GM23338 (cell line): ENCODE measurements around the gene PIK3C2B. TPM values are rescaled to one million over a fixed set of nuclear protein-coding genes. Genes with fewer than 3 reads are reported as not detected.

Experiments
- ATAC-seq: fragments of 200-7000 bp; cut with Tn5 transposase; 3 replicates; pipeline ENCODE4 v1.9.1; 2020
- DNase-seq: peaks from one replicate; pipeline ENCODE4 v3.0.0-alpha.2; 2015; ENCODE audit warnings: low spot score
- H2AFZ ChIP-seq: fragments of 200-600 bp; sonication (generic); 2 replicates; pipeline ENCODE4 v1.8.0; 2016; ENCODE audit warnings: antibody characterized with exemption, mild to moderate bottlenecking, moderate library complexity
- H3F3A ChIP-seq: fragments of 200-600 bp; sonication (generic); replicated peaks from 2 replicates; pipeline ENCODE4 v1.8.0; 2017; ENCODE audit warnings: antibody characterized with exemption, mixed run types, low read depth
- H3K27ac ChIP-seq: fragments of 200-600 bp; sonication (generic); 2 replicates; pipeline ENCODE4 v1.6.1; 2016; ENCODE audit warnings: low read depth
- H3K27me3 ChIP-seq: fragments of 200-600 bp; sonication (generic); 2 replicates; pipeline ENCODE4 v1.8.0; 2016; ENCODE audit warnings: mild to moderate bottlenecking, mixed run types, moderate library complexity; ENCODE audit not compliant: insufficient read depth
- H3K36me3 ChIP-seq: fragments of 200-600 bp; sonication (generic); 2 replicates; pipeline ENCODE4 v1.8.0; 2016; ENCODE audit warnings: mild to moderate bottlenecking; ENCODE audit not compliant: insufficient read depth
- H3K4me1 ChIP-seq: fragments of 200-600 bp; sonication (generic); 2 replicates; pipeline ENCODE4 v1.8.0; 2016; ENCODE audit warnings: mild to moderate bottlenecking, moderate library complexity; ENCODE audit not compliant: insufficient read depth
- H3K4me2 ChIP-seq: fragments of 200-600 bp; sonication (generic); 2 replicates; pipeline ENCODE4 v1.7.1; 2017; ENCODE audit warnings: mixed run types
- H3K4me3 ChIP-seq: fragments of 200-600 bp; sonication (generic); 2 replicates; pipeline ENCODE4 v1.6.1; 2016; ENCODE audit warnings: mixed run types
- H3K79me2 ChIP-seq: fragments of 200-600 bp; sonication (generic); replicated peaks from 2 replicates; pipeline ENCODE4 v1.8.0; 2017; ENCODE audit warnings: mild to moderate bottlenecking; ENCODE audit not compliant: insufficient read depth
- H3K9me2 ChIP-seq: fragments of 200-600 bp; sonication (generic); 2 replicates; pipeline ENCODE4 v1.8.0; 2017; ENCODE audit not compliant: insufficient read depth
- H4K20me1 ChIP-seq: fragments of 200-600 bp; sonication (generic); replicated peaks from 2 replicates; pipeline ENCODE4 v1.8.0; 2017; ENCODE audit warnings: mild to moderate bottlenecking; ENCODE audit not compliant: insufficient read depth
- H3K27ac Mint-ChIP-seq: 2 replicates; pipeline ENCODE4 v1.8.0; 2020; ENCODE audit warnings: inconsistent platforms, mild to moderate bottlenecking, moderate library complexity, mixed read lengths
- H3K27me3 Mint-ChIP-seq: 3 replicates; pipeline ENCODE4 v1.8.0; 2022; ENCODE audit warnings: low read depth, mild to moderate bottlenecking, moderate library complexity, mixed read lengths, inconsistent platforms; ENCODE audit not compliant: insufficient read depth, poor library complexity
- H3K36me3 Mint-ChIP-seq: 3 replicates; pipeline ENCODE4 v1.8.0; 2021; ENCODE audit warnings: low read depth, mild to moderate bottlenecking, inconsistent platforms, moderate library complexity, mixed read lengths
- H3K4me1 Mint-ChIP-seq: 3 replicates; pipeline ENCODE4 v1.8.0; 2020; ENCODE audit warnings: mild to moderate bottlenecking, inconsistent platforms, mixed read lengths
- H3K4me3 Mint-ChIP-seq: 3 replicates; pipeline ENCODE4 v1.8.0; 2021; ENCODE audit warnings: moderate library complexity, mild to moderate bottlenecking, inconsistent platforms, mixed read lengths
- H3K9me3 Mint-ChIP-seq: 3 replicates; pipeline ENCODE4 v1.8.0; 2020; ENCODE audit warnings: moderate library complexity, mild to moderate bottlenecking, inconsistent platforms, mixed read lengths
- CREB1 ChIP-seq: fragments of 250-450 bp; sonication (Bioruptor Pico); IDR thresholded peaks from 2 replicates; pipeline ENCODE4 v1.5.0; 2020; ENCODE audit warnings: low read depth, mild to moderate bottlenecking, moderate library complexity
- EZH2 ChIP-seq: fragments of 200-600 bp; sonication (generic); IDR thresholded peaks from one replicate; pipeline ENCODE4 v1.8.0; 2017; ENCODE audit warnings: antibody characterized with exemption, mild to moderate bottlenecking, low read depth; ENCODE audit not compliant: unreplicated experiment
- EZH2phosphoT487 ChIP-seq: fragments of 200-600 bp; sonication (generic); IDR thresholded peaks from one replicate; pipeline ENCODE4 v1.8.1; 2018; ENCODE audit warnings: antibody characterized with exemption; ENCODE audit not compliant: unreplicated experiment
- JUNB ChIP-seq: IDR thresholded peaks from one replicate; pipeline ENCODE4 v1.6.1; 2016; ENCODE audit warnings: antibody characterized with exemption; ENCODE audit not compliant: unreplicated experiment
- NANOG ChIP-seq: IDR thresholded peaks from 2 replicates; pipeline ENCODE4 v1.6.1; 2016; ENCODE audit warnings: antibody characterized with exemption, borderline replicate concordance
- POLR2AphosphoS5 ChIP-seq: IDR thresholded peaks from 2 replicates; pipeline ENCODE4 v1.6.1; 2016; ENCODE audit warnings: antibody characterized with exemption, low read depth
- STAT1 ChIP-seq: IDR thresholded peaks from one replicate; pipeline ENCODE4 v1.6.1; 2016; ENCODE audit warnings: antibody characterized with exemption; ENCODE audit not compliant: unreplicated experiment
- ZNF114 ChIP-seq: fragments of 250-450 bp; sonication (Bioruptor Pico); IDR thresholded peaks from 2 replicates; pipeline ENCODE4 v1.5.0; 2020; ENCODE audit warnings: mild to moderate bottlenecking, moderate library complexity
- ZNF331 ChIP-seq: fragments of 250-450 bp; sonication (Bioruptor Pico); IDR thresholded peaks from 2 replicates; pipeline ENCODE4 v1.5.0; 2020; ENCODE audit warnings: low read depth, mild to moderate bottlenecking, moderate library complexity
- polyA plus RNA-seq: library from polyadenylated mRNA; unstranded; fragments of >200 nt; fragmentation: Nextera tagmentation; extraction: Ambion mirVana; gene quantifications from 2 replicates; pipeline ENCODE4 v1.2.1, GENCODE V29; 2016
- total RNA-seq: library from RNA; depleted of rRNA; stranded (reverse); fragments of >200 nt; shearing (Covaris generic); gene quantifications from 2 replicates; pipeline ENCODE4 v1.2.3, GENCODE V29; 2014
- TF ChIP-seq, protein P1 (sequence below): fragments of 250-450 bp; sonication (Bioruptor Pico); IDR thresholded peaks from 2 replicates; pipeline ENCODE4 v1.5.0; 2020; ENCODE audit warnings: mild to moderate bottlenecking, moderate library complexity
- TF ChIP-seq, protein P2 (sequence below): IDR thresholded peaks from 2 replicates; pipeline ENCODE4 v1.6.1; 2016; ENCODE audit warnings: antibody characterized with exemption
- TF ChIP-seq, protein P3 (sequence below), 2 experiments: fragments of 200-600 bp in 1 of 2; sonication (generic) in 1 of 2; conservative IDR thresholded peaks; 2 replicates each; pipeline versions ENCODE4 v1.5.1 to v1.6.1; 2016 to 2017; ENCODE audit warnings: antibody characterized with exemption in 2 of 2, low read depth in 2 of 2, mild to moderate bottlenecking in 2 of 2, moderate library complexity in 1 of 2
- TF ChIP-seq, protein P4 (sequence below): IDR thresholded peaks from one replicate; pipeline ENCODE4 v1.6.1; 2018; ENCODE audit warnings: antibody characterized with exemption; ENCODE audit not compliant: unreplicated experiment

The PIK3C2B gene
- total and polyA plus RNA-seq, 2 experiments from 2014 or later, result 4.8 to 19.0 TPM

DNA sequence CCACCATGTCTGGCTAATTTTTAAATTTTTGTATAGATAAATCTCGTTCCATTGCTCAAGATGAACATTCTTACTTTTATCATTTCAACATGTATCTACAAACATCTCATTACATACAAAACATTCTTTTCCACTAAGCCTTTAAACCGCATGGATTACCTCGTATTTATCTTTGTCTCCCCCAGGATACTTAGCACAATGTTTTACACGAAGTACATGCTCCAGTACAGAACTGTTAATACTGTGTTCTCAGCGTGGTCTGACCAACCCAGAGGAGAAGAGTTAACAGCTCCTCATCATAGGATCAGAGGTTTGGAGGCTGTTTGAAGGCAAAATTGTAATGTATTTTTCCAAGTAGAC is 7.4 kb downstream of the PIK3C2B start:
- H3K4me3 ChIP-seq, result no peak overlapping the region
- TF ChIP-seq EZH2 (no peak), ZNF114 (no peak), NANOG (no peak), JUNB (no peak), ZNF331 (CRISPR knock-in tag) (no peak), STAT1 (no peak), POLR2AphosphoS5 (no peak), EZH2phosphoT487 (no peak), CREB1 (CRISPR knock-in tag) (no peak)
- TF ChIP-seq, protein P1, sequence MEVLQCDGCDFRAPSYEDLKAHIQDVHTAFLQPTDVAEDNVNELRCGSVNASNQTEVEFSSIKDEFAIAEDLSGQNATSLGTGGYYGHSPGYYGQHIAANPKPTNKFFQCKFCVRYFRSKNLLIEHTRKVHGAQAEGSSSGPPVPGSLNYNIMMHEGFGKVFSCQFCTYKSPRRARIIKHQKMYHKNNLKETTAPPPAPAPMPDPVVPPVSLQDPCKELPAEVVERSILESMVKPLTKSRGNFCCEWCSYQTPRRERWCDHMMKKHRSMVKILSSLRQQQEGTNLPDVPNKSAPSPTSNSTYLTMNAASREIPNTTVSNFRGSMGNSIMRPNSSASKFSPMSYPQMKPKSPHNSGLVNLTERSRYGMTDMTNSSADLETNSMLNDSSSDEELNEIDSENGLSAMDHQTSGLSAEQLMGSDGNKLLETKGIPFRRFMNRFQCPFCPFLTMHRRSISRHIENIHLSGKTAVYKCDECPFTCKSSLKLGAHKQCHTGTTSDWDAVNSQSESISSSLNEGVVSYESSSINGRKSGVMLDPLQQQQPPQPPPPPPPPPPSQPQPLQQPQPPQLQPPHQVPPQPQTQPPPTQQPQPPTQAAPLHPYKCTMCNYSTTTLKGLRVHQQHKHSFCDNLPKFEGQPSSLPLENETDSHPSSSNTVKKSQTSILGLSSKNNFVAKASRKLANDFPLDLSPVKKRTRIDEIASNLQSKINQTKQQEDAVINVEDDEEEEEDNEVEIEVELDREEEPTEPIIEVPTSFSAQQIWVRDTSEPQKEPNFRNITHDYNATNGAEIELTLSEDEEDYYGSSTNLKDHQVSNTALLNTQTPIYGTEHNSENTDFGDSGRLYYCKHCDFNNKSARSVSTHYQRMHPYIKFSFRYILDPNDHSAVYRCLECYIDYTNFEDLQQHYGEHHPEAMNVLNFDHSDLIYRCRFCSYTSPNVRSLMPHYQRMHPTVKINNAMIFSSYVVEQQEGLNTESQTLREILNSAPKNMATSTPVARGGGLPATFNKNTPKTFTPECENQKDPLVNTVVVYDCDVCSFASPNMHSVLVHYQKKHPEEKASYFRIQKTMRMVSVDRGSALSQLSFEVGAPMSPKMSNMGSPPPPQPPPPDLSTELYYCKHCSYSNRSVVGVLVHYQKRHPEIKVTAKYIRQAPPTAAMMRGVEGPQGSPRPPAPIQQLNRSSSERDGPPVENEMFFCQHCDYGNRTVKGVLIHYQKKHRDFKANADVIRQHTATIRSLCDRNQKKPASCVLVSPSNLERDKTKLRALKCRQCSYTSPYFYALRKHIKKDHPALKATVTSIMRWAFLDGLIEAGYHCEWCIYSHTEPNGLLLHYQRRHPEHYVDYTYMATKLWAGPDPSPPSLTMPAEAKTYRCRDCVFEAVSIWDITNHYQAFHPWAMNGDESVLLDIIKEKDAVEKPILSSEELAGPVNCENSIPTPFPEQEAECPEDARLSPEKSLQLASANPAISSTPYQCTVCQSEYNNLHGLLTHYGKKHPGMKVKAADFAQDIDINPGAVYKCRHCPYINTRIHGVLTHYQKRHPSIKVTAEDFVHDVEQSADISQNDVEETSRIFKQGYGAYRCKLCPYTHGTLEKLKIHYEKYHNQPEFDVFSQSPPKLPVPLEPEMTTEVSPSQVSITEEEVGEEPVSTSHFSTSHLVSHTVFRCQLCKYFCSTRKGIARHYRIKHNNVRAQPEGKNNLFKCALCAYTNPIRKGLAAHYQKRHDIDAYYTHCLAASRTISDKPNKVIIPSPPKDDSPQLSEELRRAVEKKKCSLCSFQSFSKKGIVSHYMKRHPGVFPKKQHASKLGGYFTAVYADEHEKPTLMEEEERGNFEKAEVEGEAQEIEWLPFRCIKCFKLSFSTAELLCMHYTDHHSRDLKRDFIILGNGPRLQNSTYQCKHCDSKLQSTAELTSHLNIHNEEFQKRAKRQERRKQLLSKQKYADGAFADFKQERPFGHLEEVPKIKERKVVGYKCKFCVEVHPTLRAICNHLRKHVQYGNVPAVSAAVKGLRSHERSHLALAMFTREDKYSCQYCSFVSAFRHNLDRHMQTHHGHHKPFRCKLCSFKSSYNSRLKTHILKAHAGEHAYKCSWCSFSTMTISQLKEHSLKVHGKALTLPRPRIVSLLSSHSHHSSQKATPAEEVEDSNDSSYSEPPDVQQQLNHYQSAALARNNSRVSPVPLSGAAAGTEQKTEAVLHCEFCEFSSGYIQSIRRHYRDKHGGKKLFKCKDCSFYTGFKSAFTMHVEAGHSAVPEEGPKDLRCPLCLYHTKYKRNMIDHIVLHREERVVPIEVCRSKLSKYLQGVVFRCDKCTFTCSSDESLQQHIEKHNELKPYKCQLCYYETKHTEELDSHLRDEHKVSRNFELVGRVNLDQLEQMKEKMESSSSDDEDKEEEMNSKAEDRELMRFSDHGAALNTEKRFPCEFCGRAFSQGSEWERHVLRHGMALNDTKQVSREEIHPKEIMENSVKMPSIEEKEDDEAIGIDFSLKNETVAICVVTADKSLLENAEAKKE, result no peak
- TF ChIP-seq, protein P2, sequence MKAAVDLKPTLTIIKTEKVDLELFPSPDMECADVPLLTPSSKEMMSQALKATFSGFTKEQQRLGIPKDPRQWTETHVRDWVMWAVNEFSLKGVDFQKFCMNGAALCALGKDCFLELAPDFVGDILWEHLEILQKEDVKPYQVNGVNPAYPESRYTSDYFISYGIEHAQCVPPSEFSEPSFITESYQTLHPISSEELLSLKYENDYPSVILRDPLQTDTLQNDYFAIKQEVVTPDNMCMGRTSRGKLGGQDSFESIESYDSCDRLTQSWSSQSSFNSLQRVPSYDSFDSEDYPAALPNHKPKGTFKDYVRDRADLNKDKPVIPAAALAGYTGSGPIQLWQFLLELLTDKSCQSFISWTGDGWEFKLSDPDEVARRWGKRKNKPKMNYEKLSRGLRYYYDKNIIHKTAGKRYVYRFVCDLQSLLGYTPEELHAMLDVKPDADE, result no peak
- TF ChIP-seq, protein P3, sequence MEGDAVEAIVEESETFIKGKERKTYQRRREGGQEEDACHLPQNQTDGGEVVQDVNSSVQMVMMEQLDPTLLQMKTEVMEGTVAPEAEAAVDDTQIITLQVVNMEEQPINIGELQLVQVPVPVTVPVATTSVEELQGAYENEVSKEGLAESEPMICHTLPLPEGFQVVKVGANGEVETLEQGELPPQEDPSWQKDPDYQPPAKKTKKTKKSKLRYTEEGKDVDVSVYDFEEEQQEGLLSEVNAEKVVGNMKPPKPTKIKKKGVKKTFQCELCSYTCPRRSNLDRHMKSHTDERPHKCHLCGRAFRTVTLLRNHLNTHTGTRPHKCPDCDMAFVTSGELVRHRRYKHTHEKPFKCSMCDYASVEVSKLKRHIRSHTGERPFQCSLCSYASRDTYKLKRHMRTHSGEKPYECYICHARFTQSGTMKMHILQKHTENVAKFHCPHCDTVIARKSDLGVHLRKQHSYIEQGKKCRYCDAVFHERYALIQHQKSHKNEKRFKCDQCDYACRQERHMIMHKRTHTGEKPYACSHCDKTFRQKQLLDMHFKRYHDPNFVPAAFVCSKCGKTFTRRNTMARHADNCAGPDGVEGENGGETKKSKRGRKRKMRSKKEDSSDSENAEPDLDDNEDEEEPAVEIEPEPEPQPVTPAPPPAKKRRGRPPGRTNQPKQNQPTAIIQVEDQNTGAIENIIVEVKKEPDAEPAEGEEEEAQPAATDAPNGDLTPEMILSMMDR (conservative IDR thresholded peaks at IDR 0.05; ENCODE audit: low read depth in 2 of 2), result no peak
- TF ChIP-seq, protein P4, sequence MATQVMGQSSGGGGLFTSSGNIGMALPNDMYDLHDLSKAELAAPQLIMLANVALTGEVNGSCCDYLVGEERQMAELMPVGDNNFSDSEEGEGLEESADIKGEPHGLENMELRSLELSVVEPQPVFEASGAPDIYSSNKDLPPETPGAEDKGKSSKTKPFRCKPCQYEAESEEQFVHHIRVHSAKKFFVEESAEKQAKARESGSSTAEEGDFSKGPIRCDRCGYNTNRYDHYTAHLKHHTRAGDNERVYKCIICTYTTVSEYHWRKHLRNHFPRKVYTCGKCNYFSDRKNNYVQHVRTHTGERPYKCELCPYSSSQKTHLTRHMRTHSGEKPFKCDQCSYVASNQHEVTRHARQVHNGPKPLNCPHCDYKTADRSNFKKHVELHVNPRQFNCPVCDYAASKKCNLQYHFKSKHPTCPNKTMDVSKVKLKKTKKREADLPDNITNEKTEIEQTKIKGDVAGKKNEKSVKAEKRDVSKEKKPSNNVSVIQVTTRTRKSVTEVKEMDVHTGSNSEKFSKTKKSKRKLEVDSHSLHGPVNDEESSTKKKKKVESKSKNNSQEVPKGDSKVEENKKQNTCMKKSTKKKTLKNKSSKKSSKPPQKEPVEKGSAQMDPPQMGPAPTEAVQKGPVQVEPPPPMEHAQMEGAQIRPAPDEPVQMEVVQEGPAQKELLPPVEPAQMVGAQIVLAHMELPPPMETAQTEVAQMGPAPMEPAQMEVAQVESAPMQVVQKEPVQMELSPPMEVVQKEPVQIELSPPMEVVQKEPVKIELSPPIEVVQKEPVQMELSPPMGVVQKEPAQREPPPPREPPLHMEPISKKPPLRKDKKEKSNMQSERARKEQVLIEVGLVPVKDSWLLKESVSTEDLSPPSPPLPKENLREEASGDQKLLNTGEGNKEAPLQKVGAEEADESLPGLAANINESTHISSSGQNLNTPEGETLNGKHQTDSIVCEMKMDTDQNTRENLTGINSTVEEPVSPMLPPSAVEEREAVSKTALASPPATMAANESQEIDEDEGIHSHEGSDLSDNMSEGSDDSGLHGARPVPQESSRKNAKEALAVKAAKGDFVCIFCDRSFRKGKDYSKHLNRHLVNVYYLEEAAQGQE, result no peak
- H3K27me3 Mint-ChIP-seq, result peaks cover 9% of the 10 kb centered on the region
- no peaks in the 10 kb centered on the region for H3K9me2 ChIP-seq
- no peaks in the 10 kb centered on the region for H3F3A ChIP-seq
- H3K4me1 ChIP-seq, result peaks cover 3% of the 10 kb centered on the region; the same call in 1 of the 2 replicates
- no peaks in the 10 kb centered on the region; the same call in 2 of the 3 replicates for H3K36me3 Mint-ChIP-seq
- H4K20me1 ChIP-seq, result peaks cover 15% of the 10 kb centered on the region
- no peaks in the 10 kb centered on the region; the same call in 2 of the 3 replicates for H3K9me3 Mint-ChIP-seq
- H3K4me1 Mint-ChIP-seq, result peaks cover 21% of the 10 kb centered on the region
- H3K27ac Mint-ChIP-seq, result no peak overlapping the region
- no peaks in the 10 kb centered on the region for H3K27me3 ChIP-seq
- no peaks in the 10 kb centered on the region for H3K36me3 ChIP-seq
- H3K79me2 ChIP-seq, result peaks cover 46% of the 10 kb centered on the region
- DNase-seq, result no peak
- no peak for ATAC-seq
- no peak overlapping the region for H3K4me3 Mint-ChIP-seq
- no peak overlapping the region for H3K27ac ChIP-seq
- H3K4me2 ChIP-seq, result no peak overlapping the region
- H2AFZ ChIP-seq, result no peak overlapping the region
